ENCODE data around the gene GREB1. TPM values are rescaled to one million over a fixed set of nuclear protein-coding genes. Genes with fewer than 3 reads are reported as not detected.
A peak's percentile ranks its signal among the peaks of the same experiment; 100 is the strongest.

The GREB1 gene
- total RNA-seq, 1 experiment from 2014 or later: 0.12 TPM

- DNase-seq: no peak
- no peak overlapping the region for H3K27ac ChIP-seq
- no peaks in the 10 kb centered on the region for H3K9me3 ChIP-seq (replicated peaks)
- H3K36me3 ChIP-seq: no peaks in the 10 kb centered on the region
- no peak overlapping the region for H3K4me3 ChIP-seq
- no peaks in the 10 kb centered on the region for H3K27me3 ChIP-seq
- no peaks in the 10 kb centered on the region for H3K4me1 ChIP-seq
These were observed 91.0 kb downstream of the GREB1 start for GRCh38 chr2:11624893-11625292.

GRCh38 chr2:11625671-11626070, 91.8 kb downstream of the GREB1 start:
- no peak for DNase-seq
- Histone ChIP-seq H3K36me3 (no peaks in the 10 kb centered on the region), H3K9me3 (replicated peaks) (no peaks in the 10 kb centered on the region), H3K27me3 (no peaks in the 10 kb centered on the region), H3K4me1 (no peaks in the 10 kb centered on the region), H3K27ac (no peak overlapping the region), H3K4me3 (no peak overlapping the region)

GRCh38 chr2:11628675-11629074, 94.8 kb downstream of the GREB1 start:
- no peaks in the 10 kb centered on the region for H3K36me3 ChIP-seq
- no peak for DNase-seq
- H3K27ac ChIP-seq: no peak overlapping the region
- no peaks in the 10 kb centered on the region for H3K27me3 ChIP-seq
- no peaks in the 10 kb centered on the region for H3K9me3 ChIP-seq (replicated peaks)
- no peaks in the 10 kb centered on the region for H3K4me1 ChIP-seq
- no peak overlapping the region for H3K4me3 ChIP-seq

GRCh38 chr2:11629215-11629614, 95.4 kb downstream of the GREB1 start:
- Histone ChIP-seq H3K27ac (no peak overlapping the region), H3K9me3 (replicated peaks) (no peaks in the 10 kb centered on the region), H3K36me3 (no peaks in the 10 kb centered on the region), H3K27me3 (no peaks in the 10 kb centered on the region), H3K4me1 (no peaks in the 10 kb centered on the region), H3K4me3 (no peak overlapping the region)
- DNase-seq: no peak

- Histone ChIP-seq H3K36me3 (no peaks in the 10 kb centered on the region), H3K27me3 (no peaks in the 10 kb centered on the region), H3K4me1 (no peaks in the 10 kb centered on the region), H3K27ac (no peak overlapping the region), H3K9me3 (replicated peaks) (no peaks in the 10 kb centered on the region), H3K4me3 (no peak overlapping the region)
- DNase-seq: no peak
These were observed 96.0 kb downstream of the GREB1 start for GRCh38 chr2:11629851-11630250.

GRCh38 chr2:11630855-11631254, 97.0 kb downstream of the GREB1 start:
- DNase-seq: peak in 1 of 2 experiments; percentile 23
- Histone ChIP-seq H3K4me1 (no peaks in the 10 kb centered on the region), H3K4me3 (no peak overlapping the region), H3K27ac (no peak overlapping the region), H3K27me3 (no peaks in the 10 kb centered on the region; the same call in 1 of the 2 replicates), H3K36me3 (no peaks in the 10 kb centered on the region), H3K9me3 (replicated peaks) (no peaks in the 10 kb centered on the region)

GRCh38 chr2:11631462-11631861, 97.6 kb downstream of the GREB1 start:
- no peak for DNase-seq
- Histone ChIP-seq H3K9me3 (replicated peaks) (no peaks in the 10 kb centered on the region), H3K27me3 (no peaks in the 10 kb centered on the region; the same call in 1 of the 2 replicates), H3K27ac (no peak overlapping the region), H3K4me1 (no peaks in the 10 kb centered on the region), H3K4me3 (no peak overlapping the region), H3K36me3 (no peaks in the 10 kb centered on the region)

- no peaks in the 10 kb centered on the region for H3K9me3 ChIP-seq (replicated peaks)
- H3K4me3 ChIP-seq: no peak overlapping the region
- no peak overlapping the region for H3K27ac ChIP-seq
- no peaks in the 10 kb centered on the region for H3K4me1 ChIP-seq
- no peak for DNase-seq
- no peaks in the 10 kb centered on the region for H3K36me3 ChIP-seq
- no peaks in the 10 kb centered on the region; the same call in 1 of the 2 replicates for H3K27me3 ChIP-seq
These were observed 100.2 kb downstream of the GREB1 start for GRCh38 chr2:11633923-11634478.

GRCh38 chr2:11634584-11634983, 100.7 kb downstream of the GREB1 start:
- Histone ChIP-seq H3K9me3 (replicated peaks) (no peaks in the 10 kb centered on the region), H3K4me1 (no peaks in the 10 kb centered on the region), H3K27me3 (no peaks in the 10 kb centered on the region; the same call in 1 of the 2 replicates), H3K36me3 (no peaks in the 10 kb centered on the region), H3K4me3 (no peak overlapping the region), H3K27ac (no peak overlapping the region)
- DNase-seq: no peak

- Histone ChIP-seq H3K27me3 (no peaks in the 10 kb centered on the region; the same call in 1 of the 2 replicates), H3K4me3 (no peak overlapping the region), H3K27ac (no peak overlapping the region), H3K36me3 (no peaks in the 10 kb centered on the region), H3K4me1 (no peaks in the 10 kb centered on the region), H3K9me3 (replicated peaks) (no peaks in the 10 kb centered on the region)
- DNase-seq: no peak
These were observed 101.3 kb downstream of the GREB1 start for GRCh38 chr2:11635141-11635540.

GRCh38 chr2:11636593-11637295, 102.9 kb downstream of the GREB1 start:
- no peaks in the 10 kb centered on the region for H3K4me1 ChIP-seq
- H3K27ac ChIP-seq: no peak overlapping the region
- no peak overlapping the region for H3K4me3 ChIP-seq
- no peaks in the 10 kb centered on the region for H3K9me3 ChIP-seq (replicated peaks)
- no peaks in the 10 kb centered on the region for H3K36me3 ChIP-seq
- no peaks in the 10 kb centered on the region; the same call in 1 of the 2 replicates for H3K27me3 ChIP-seq
- no peak for DNase-seq

GRCh38 chr2:11637546-11637945, 103.7 kb downstream of the GREB1 start:
- Histone ChIP-seq H3K27me3 (no peaks in the 10 kb centered on the region; the same call in 1 of the 2 replicates), H3K27ac (no peak overlapping the region), H3K9me3 (replicated peaks) (no peaks in the 10 kb centered on the region), H3K36me3 (no peaks in the 10 kb centered on the region), H3K4me1 (no peaks in the 10 kb centered on the region), H3K4me3 (no peak overlapping the region)
- DNase-seq: no peak

GRCh38 chr2:11639503-11639902, 105.7 kb downstream of the GREB1 start:
- Histone ChIP-seq H3K4me3 (no peak overlapping the region), H3K27ac (no peak overlapping the region), H3K9me3 (replicated peaks) (no peaks in the 10 kb centered on the region), H3K4me1 (no peaks in the 10 kb centered on the region), H3K36me3 (no peaks in the 10 kb centered on the region), H3K27me3 (no peaks in the 10 kb centered on the region; the same call in 1 of the 2 replicates)
- no peak for DNase-seq

GRCh38 chr2:11640132-11640531, 106.3 kb downstream of the GREB1 start:
- no peak overlapping the region for H3K4me3 ChIP-seq
- H3K27me3 ChIP-seq: no peaks in the 10 kb centered on the region; the same call in 1 of the 2 replicates
- no peak for DNase-seq
- H3K36me3 ChIP-seq: no peaks in the 10 kb centered on the region
- H3K27ac ChIP-seq: no peak overlapping the region
- no peaks in the 10 kb centered on the region for H3K9me3 ChIP-seq (replicated peaks)
- no peaks in the 10 kb centered on the region for H3K4me1 ChIP-seq

GRCh38 chr2:11642972-11643371, 109.1 kb downstream of the GREB1 start:
- no peaks in the 10 kb centered on the region for H3K36me3 ChIP-seq
- no peak overlapping the region for H3K27ac ChIP-seq
- DNase-seq: no peak
- no peaks in the 10 kb centered on the region for H3K9me3 ChIP-seq (replicated peaks)
- H3K27me3 ChIP-seq: no peaks in the 10 kb centered on the region
- no peaks in the 10 kb centered on the region for H3K4me1 ChIP-seq
- no peak overlapping the region for H3K4me3 ChIP-seq

- Histone ChIP-seq H3K9me3 (replicated peaks) (no peaks in the 10 kb centered on the region), H3K27me3 (no peaks in the 10 kb centered on the region; the same call in 1 of the 2 replicates), H3K4me1 (no peaks in the 10 kb centered on the region), H3K27ac (no peak overlapping the region), H3K36me3 (no peaks in the 10 kb centered on the region), H3K4me3 (no peak overlapping the region)
- DNase-seq: no peak
These were observed 110.4 kb downstream of the GREB1 start for GRCh38 chr2:11644293-11644692.
